DND-41 (cell line): ENCODE data around the gene ERAL1.
A peak's percentile ranks its signal among the peaks of the same experiment; 100 is the strongest.

ENCODE experiments used
- ATAC-seq: fragments of 200-7000 bp; cut with Tn5 transposase; 3 replicates; pipeline ENCODE4 v1.9.1; 2021; ENCODE audit warnings: low read depth; ENCODE audit not compliant: insufficient read depth
- DNase-seq: peaks from one replicate; pipeline ENCODE4 v3.0.0-alpha.2; 2020
- H2AFZ ChIP-seq: 2 replicates; pipeline ENCODE4 v1.6.0; 2012; ENCODE audit warnings: low read depth, low read length
- H3K27ac ChIP-seq: 2 replicates; pipeline ENCODE4 v1.5.1; 2012; ENCODE audit warnings: low read length, inconsistent platforms
- H3K27me3 ChIP-seq: fragments of 200-600 bp; sonication (generic); 2 replicates; pipeline ENCODE4 v1.6.0; 2012; ENCODE audit warnings: low read length, mild to moderate bottlenecking, inconsistent platforms; ENCODE audit not compliant: insufficient read depth, poor library complexity
- H3K36me3 ChIP-seq: 2 replicates; pipeline ENCODE4 v1.5.1; 2012; ENCODE audit warnings: low read length, inconsistent platforms; ENCODE audit not compliant: insufficient read depth
- H3K4me1 ChIP-seq: 2 replicates; pipeline ENCODE4 v1.5.1; 2012; ENCODE audit warnings: mild to moderate bottlenecking, low read length; ENCODE audit not compliant: insufficient read depth
- H3K4me2 ChIP-seq: 2 replicates; pipeline ENCODE4 v1.6.0; 2012; ENCODE audit warnings: mild to moderate bottlenecking, moderate library complexity, low read length, inconsistent platforms; ENCODE audit not compliant: insufficient read depth
- H3K4me3 ChIP-seq, 2 experiments: fragments of 200-600 bp in 1 of 2; shearing (Covaris generic) in 1 of 2; 2 replicates each; pipeline ENCODE4 v1.5.1; 2012 to 2016; ENCODE audit warnings: inconsistent platforms in 2 of 2, low read length in 2 of 2, mild to moderate bottlenecking in 2 of 2, low read depth in 1 of 2, moderate library complexity in 1 of 2
- H3K79me2 ChIP-seq: 2 replicates; pipeline ENCODE4 v1.6.0; 2012; ENCODE audit warnings: low read length, inconsistent platforms; ENCODE audit not compliant: insufficient read depth
- H3K9ac ChIP-seq: 2 replicates; pipeline ENCODE4 v1.6.0; 2012; ENCODE audit warnings: low read depth, mild to moderate bottlenecking, inconsistent platforms, low read length, moderate library complexity
- H3K9me3 ChIP-seq: 2 replicates; pipeline ENCODE4 v1.5.1; 2012; ENCODE audit warnings: low read length, moderate library complexity, mild to moderate bottlenecking, inconsistent platforms; ENCODE audit not compliant: insufficient read depth, severe bottlenecking
- H4K20me1 ChIP-seq: 2 replicates; pipeline ENCODE4 v1.6.0; 2012; ENCODE audit warnings: low read length; ENCODE audit not compliant: insufficient read depth
- EZH2 ChIP-seq: IDR thresholded peaks from 3 replicates; pipeline ENCODE4 v1.6.1; 2012; ENCODE audit warnings: borderline replicate concordance, low read depth, mild to moderate bottlenecking, moderate library complexity, low read length, inconsistent platforms; ENCODE audit not compliant: severe bottlenecking
- TF ChIP-seq, protein P1 (sequence below): IDR thresholded peaks from 2 replicates; pipeline ENCODE4 v1.5.1; 2012; ENCODE audit warnings: borderline replicate concordance, low read length, moderate library complexity, mild to moderate bottlenecking; ENCODE audit not compliant: poor library complexity, severe bottlenecking; ENCODE audit errors: extremely low read depth

ERAL1 gene

DNA sequence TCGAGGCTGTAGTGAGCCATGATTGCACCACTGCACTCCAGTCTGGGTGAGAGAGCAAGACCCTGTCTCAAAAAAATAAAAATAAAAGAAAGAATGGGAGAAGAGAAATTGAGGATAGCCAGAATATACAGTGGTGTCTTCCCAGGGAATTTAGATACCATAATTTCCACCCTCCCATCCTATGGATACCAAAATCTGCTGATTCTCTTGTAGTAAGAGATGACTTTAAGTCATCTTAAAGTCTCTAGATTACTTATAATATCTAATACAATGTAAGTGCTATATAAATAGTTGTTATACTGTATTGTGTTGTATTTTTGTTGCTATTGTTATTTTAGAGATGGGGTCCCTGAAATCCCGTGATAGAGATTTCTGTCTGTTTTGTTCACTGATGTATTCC lies 1.5 kb upstream of the ERAL1 start:
- H3K36me3 ChIP-seq, result peaks cover 13% of the 10 kb centered on the region
- H3K9ac ChIP-seq, result no peak overlapping the region
- no peak for TF ChIP-seq EZH2
- TF ChIP-seq, protein P1, sequence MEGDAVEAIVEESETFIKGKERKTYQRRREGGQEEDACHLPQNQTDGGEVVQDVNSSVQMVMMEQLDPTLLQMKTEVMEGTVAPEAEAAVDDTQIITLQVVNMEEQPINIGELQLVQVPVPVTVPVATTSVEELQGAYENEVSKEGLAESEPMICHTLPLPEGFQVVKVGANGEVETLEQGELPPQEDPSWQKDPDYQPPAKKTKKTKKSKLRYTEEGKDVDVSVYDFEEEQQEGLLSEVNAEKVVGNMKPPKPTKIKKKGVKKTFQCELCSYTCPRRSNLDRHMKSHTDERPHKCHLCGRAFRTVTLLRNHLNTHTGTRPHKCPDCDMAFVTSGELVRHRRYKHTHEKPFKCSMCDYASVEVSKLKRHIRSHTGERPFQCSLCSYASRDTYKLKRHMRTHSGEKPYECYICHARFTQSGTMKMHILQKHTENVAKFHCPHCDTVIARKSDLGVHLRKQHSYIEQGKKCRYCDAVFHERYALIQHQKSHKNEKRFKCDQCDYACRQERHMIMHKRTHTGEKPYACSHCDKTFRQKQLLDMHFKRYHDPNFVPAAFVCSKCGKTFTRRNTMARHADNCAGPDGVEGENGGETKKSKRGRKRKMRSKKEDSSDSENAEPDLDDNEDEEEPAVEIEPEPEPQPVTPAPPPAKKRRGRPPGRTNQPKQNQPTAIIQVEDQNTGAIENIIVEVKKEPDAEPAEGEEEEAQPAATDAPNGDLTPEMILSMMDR, result no peak

DNA sequence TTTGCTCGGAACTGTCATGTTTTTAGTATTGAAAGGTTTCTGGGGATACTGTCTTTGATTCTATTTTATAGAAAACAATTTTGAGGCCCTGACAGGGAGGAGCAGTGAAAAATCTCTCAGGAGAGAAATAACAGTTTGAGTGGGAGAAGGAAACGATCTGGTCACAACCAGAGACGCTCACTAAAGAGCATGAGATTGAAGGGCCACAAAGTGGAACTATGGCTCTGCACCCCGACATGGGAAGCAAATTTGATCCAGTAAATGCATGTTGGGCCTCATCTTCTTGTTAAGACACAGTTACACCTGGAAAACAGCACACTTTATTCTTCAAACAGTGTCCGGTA lies 492 bp downstream of the ERAL1 start:
- H2AFZ ChIP-seq, result peak overlapping the region; percentile 92

More for the DNA sequence above, 1.5 kb upstream of the ERAL1 start:
- H3K27me3 ChIP-seq, result no peaks in the 10 kb centered on the region
- H3K9me3 ChIP-seq, result no peaks in the 10 kb centered on the region
- peak overlapping the region; percentile 53; the same call in 1 of the 2 replicates for H2AFZ ChIP-seq
- H4K20me1 ChIP-seq, result no peaks in the 10 kb centered on the region
- peaks cover 21% of the 10 kb centered on the region for H3K4me1 ChIP-seq
- no peak overlapping the region for H3K4me3 ChIP-seq
- no peak overlapping the region for H3K4me2 ChIP-seq
- no peak for ATAC-seq
- DNase-seq, result no peak
- peaks cover 15% of the 10 kb centered on the region for H3K79me2 ChIP-seq
- no peak overlapping the region for H3K27ac ChIP-seq

DNA sequence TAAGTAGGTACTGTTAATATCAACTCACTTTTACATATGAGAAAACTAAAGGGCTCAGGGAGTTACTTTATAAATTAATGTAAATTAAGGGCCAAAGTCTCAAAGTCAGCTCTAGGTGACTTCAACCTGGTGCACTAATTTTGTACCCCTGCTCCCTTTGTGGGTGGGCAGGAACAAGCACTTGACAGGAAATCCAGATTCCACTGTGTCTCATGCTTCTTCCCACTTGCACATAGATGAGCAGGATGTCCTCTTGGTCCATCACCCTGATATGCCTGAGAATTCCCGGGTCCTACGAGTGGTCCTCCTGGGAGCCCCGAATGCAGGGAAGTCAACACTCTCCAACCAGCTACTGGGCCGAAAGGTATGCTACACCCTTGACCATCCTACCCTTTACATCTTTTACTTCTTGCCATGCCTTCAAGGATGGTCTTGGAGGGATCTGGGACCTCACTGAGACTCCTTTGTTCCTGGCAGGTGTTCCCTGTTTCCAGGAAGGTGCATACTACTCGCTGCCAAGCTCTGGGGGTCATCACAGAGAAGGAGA lies 1.3 kb downstream of the ERAL1 start:
- Histone ChIP-seq H3K79me2 (peaks cover 15% of the 10 kb centered on the region), H3K36me3 (peaks cover 31% of the 10 kb centered on the region), H3K27me3 (no peaks in the 10 kb centered on the region), H3K27ac (no peak overlapping the region), H2AFZ (no peak overlapping the region), H3K9ac (no peak overlapping the region; the same call in 1 of the 2 replicates), H3K9me3 (no peaks in the 10 kb centered on the region), H3K4me3 (peak overlapping the region in 1 of 2 experiments; percentile 82; a peak in 1 of 4 replicates), H3K4me1 (peaks cover 21% of the 10 kb centered on the region), H3K4me2 (peak overlapping the region; percentile 78), H4K20me1 (no peaks in the 10 kb centered on the region)
- no peak for DNase-seq
- TF ChIP-seq EZH2, result no peak
- TF ChIP-seq, protein P1, result no peak
- no peak for ATAC-seq

More for the DNA sequence above, 492 bp downstream of the ERAL1 start:
- Histone ChIP-seq H3K9me3 (no peaks in the 10 kb centered on the region), H3K27ac (peak overlapping the region; percentile 74), H3K4me3 (peak overlapping the region; percentile 78 to 82), H4K20me1 (no peaks in the 10 kb centered on the region), H3K4me2 (peak overlapping the region; percentile 78), H3K4me1 (peaks cover 21% of the 10 kb centered on the region), H3K36me3 (peaks cover 26% of the 10 kb centered on the region), H3K79me2 (peaks cover 15% of the 10 kb centered on the region), H3K27me3 (no peaks in the 10 kb centered on the region), H3K9ac (peak overlapping the region; percentile 70)
- TF ChIP-seq, protein P1, result no peak
- TF ChIP-seq EZH2, result no peak
- DNase-seq (no peak), ATAC-seq (no peak)
